T-helper 17 cell (primary cell): ENCODE measurements around the gene ANKRD22. TPM values are rescaled to one million over a fixed set of nuclear protein-coding genes. Genes with fewer than 3 reads are reported as not detected.

Experiments used
- ATAC-seq: fragments of 150-1000 bp; cut with Tn5 transposase; 2 replicates; pipeline ENCODE4 v1.10.0; 2021; ENCODE audit warnings: mild to moderate bottlenecking, moderate library complexity
- DNase-seq, 3 donors: peaks; one replicate each; pipeline versions ENCODE4 v3.0.0 to v3.0.0-alpha.2; 2020 to 2021
- H3K9me3 ChIP-seq: one replicate; pipeline ENCODE4 v1.7.0; 2013; ENCODE audit warnings: low read length, mild to moderate bottlenecking; ENCODE audit not compliant: control insufficient read depth, poor library complexity, severe bottlenecking
- H3K27ac Mint-ChIP-seq: one replicate; pipeline ENCODE4 v1.8.0; 2022; ENCODE audit warnings: mild to moderate bottlenecking, moderate library complexity, mixed read lengths
- H3K27me3 Mint-ChIP-seq: one replicate; pipeline ENCODE4 v1.8.0; 2022; ENCODE audit warnings: mixed read lengths
- H3K36me3 Mint-ChIP-seq: one replicate; pipeline ENCODE4 v1.8.0; 2022; ENCODE audit warnings: low read depth, mixed read lengths
- H3K4me1 Mint-ChIP-seq: one replicate; pipeline ENCODE4 v1.8.0; 2022; ENCODE audit warnings: mild to moderate bottlenecking, mixed read lengths
- H3K4me3 Mint-ChIP-seq: one replicate; pipeline ENCODE4 v1.8.0; 2022; ENCODE audit warnings: mild to moderate bottlenecking, moderate library complexity, mixed read lengths
- total RNA-seq, 4 donors: library from RNA in 2 of 4; stranded (reverse) in 2 of 4; gene quantifications; one replicate each; pipeline ENCODE4 v1.2.3 and lab custom pipeline; 2022 to 2026

Gene ANKRD22
- total RNA-seq, 2 donors from 2014 or later = not detected

DNA sequence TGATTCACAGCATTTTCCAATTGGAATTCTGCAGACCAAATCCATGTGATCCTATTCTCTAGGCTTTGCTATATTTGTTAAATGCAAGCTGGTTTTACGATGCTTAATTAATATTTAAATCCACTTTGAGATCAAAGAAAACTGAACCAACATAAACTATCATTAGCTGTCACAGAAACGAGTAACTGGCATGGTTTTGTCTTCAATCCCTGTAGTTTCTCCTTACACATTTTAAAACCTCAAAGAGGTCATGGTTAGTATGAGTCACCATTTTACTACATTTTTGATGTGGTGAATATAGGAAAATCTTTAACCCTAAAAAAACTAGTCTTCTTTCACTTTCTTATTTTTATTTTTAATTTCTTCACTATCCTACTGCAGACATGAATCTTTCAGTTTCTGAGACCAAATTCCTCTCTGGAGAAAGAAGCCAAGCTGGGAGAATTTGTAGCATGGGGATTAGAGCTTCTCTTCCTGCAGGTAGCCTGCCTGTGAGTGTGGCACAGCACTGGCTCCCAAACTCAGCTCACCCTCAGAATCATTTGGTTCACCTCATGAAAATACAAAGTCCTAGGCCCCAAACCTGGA lies 57.8 kb downstream of the ANKRD22 start:
- no peaks in the 10 kb centered on the region for H3K36me3 Mint-ChIP-seq
- DNase-seq (no peak), ATAC-seq (peak; percentile 68)
- H3K4me3 Mint-ChIP-seq = peak overlapping the region; percentile 56
- peaks cover 5% of the 10 kb centered on the region for H3K4me1 Mint-ChIP-seq
- H3K9me3 ChIP-seq = no peaks in the 10 kb centered on the region
- peaks cover 6% of the 10 kb centered on the region for H3K27me3 Mint-ChIP-seq
- peak overlapping the region; percentile 39 for H3K27ac Mint-ChIP-seq

DNA sequence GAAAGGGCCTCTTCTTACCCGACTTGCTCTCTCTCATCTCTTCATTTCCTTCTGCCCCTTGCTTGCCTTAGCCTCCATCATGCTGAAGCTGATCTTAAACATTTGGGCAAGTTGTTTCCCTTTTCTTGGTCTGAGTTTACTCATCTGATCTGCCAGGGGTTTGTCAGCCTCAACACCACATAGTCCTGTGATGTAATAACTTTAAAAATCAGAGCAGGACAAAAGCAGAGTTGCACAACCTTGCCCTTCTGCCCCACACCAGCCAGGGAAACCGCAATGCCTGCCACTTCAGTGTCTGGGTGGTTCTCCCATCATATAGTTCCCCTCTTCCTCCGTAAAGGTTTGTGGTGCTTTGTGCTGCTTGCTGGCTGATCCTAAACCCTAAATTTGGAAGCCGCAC lies 59.0 kb downstream of the ANKRD22 start:
- no peaks in the 10 kb centered on the region for H3K36me3 Mint-ChIP-seq
- DNase-seq (no peak), ATAC-seq (peak; percentile 23)
- peak overlapping the region; percentile 39 for H3K27ac Mint-ChIP-seq
- peaks cover 5% of the 10 kb centered on the region for H3K4me1 Mint-ChIP-seq
- H3K4me3 Mint-ChIP-seq = no peak overlapping the region
- no peaks in the 10 kb centered on the region for H3K9me3 ChIP-seq
- no peaks in the 10 kb centered on the region for H3K27me3 Mint-ChIP-seq

DNA sequence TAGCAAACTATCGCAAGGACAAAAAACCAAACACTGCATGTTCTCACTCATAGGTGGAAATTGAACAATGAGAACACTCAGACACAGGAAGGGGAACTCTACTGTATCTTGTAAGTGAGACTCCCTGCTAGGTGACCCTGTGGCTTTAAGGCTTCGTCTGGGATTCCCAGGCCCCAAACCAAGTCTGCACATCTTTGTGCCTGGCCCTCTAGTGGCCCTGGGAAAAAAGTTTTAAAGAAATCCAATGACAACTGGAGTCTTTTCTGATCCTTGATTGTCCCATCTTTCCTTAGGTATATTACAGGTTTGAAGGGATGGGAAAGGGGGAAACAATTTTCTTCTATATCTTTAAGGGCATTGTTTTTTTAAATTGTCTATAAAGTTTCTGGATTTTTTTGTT lies 59.7 kb downstream of the ANKRD22 start:
- DNase-seq (no peak), ATAC-seq (no peak)
- no peak overlapping the region for H3K4me3 Mint-ChIP-seq
- H3K36me3 Mint-ChIP-seq = no peaks in the 10 kb centered on the region
- peaks cover 5% of the 10 kb centered on the region for H3K4me1 Mint-ChIP-seq
- H3K27ac Mint-ChIP-seq = no peak overlapping the region
- no peaks in the 10 kb centered on the region for H3K9me3 ChIP-seq
- H3K27me3 Mint-ChIP-seq = no peaks in the 10 kb centered on the region

DNA sequence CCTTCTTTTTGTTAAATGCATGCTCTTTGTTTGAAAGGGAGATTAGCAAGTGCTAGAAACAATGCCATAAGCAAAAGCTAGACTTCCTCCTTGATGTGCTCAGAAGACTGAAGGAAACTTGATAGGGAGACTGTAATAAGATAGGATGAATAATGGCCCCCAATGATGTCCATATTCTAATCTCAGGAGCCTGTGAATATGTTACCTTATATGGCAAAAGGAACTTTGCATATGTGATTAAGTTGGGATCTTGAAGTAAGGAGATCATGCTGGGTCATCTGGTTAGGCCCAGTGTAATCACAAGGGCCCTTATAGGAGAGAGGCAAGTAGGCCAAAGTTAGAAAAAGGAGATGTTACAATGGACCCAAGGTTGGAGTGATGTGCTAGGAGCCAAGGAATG lies 62.7 kb downstream of the ANKRD22 start:
- Mint-ChIP-seq H3K4me1 (peaks cover 3% of the 10 kb centered on the region), H3K36me3 (no peaks in the 10 kb centered on the region), H3K27me3 (no peaks in the 10 kb centered on the region), H3K27ac (no peak overlapping the region), H3K4me3 (no peak overlapping the region)
- DNase-seq (no peak), ATAC-seq (no peak)
- no peaks in the 10 kb centered on the region for H3K9me3 ChIP-seq

DNA sequence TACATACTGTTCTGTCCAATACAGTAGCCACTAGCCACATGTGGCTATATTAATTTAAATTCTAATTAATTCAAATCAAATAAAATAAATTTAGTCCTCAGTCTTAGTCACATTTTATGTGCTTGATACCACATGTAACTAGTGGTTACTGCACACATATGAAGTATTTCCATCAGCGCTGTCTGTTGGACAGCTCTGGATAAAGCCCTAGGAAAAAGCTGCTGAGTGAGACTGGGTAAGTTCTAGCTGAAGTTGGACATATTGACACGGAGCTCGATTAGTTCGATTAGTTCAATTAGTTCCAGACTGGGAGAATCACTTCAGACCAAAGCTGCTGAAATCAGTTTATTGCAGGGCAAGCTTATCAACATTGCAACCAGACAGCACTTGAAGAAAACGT lies 64.2 kb downstream of the ANKRD22 start:
- ATAC-seq = no peak
- H3K36me3 Mint-ChIP-seq = no peaks in the 10 kb centered on the region
- no peaks in the 10 kb centered on the region for H3K9me3 ChIP-seq
- no peak overlapping the region for H3K4me3 Mint-ChIP-seq
- H3K27me3 Mint-ChIP-seq = peaks cover 5% of the 10 kb centered on the region
- H3K27ac Mint-ChIP-seq = no peak overlapping the region
- H3K4me1 Mint-ChIP-seq = no peaks in the 10 kb centered on the region
- no peak for DNase-seq

DNA sequence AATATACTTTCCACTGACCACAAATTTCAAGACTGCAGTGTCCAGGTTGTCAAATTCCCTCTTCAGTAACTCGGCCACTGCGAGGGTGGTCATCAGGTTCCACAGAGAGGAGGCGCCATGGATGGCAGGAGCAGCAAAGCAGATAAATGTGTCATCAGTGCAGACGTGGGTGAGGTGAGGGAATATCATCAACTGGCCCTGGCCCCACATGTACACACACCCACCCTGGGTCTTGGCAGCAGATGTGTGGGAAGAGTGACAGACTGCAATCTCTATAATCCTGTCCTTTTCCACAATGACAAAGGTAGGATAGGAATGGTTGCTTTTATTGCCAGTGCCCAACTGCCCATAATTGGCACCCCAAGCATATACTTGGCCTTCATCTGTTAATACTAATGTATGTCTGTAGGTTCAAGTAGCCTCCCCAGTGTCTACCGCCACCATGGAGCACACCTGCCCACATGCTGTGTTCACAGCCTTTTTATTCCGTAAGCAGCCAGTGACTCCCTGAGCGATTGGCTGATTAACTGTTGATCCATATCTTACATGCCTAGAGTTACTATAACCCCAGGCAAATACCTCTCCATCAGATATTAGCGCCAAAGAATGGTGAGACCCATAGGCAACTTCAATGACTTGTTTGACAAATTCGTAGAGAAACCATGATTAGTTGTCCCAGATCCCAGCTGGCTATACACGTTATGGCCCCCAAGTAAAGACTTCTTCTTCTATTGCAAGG lies 65.4 kb downstream of the ANKRD22 start:
- Mint-ChIP-seq H3K27me3 (peaks cover 5% of the 10 kb centered on the region), H3K4me3 (no peak overlapping the region), H3K4me1 (no peaks in the 10 kb centered on the region), H3K27ac (no peak overlapping the region), H3K36me3 (no peaks in the 10 kb centered on the region)
- no peak for ATAC-seq
- no peak for DNase-seq
- no peaks in the 10 kb centered on the region for H3K9me3 ChIP-seq

DNA sequence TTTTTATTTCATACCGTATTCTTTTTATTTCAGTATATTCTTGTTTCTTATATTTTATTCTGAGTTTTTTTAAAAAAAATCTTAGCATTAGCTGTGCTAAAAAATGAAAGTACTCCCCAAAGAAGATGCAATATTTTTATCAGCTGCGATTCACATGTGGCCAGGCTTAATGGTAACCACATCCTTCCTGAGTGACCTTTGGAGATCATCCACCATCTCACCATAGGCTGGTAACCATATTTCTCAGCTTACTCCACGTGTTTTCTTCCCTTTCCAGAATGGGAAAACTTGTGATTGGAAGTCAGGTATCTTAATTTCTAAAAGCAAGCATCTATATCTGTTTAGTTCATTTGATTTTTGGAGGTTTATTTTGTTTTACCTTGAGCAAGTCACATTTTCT lies 67.9 kb downstream of the ANKRD22 start:
- no peaks in the 10 kb centered on the region for H3K4me1 Mint-ChIP-seq
- H3K27ac Mint-ChIP-seq = no peak overlapping the region
- ATAC-seq (no peak), DNase-seq (no peak)
- H3K27me3 Mint-ChIP-seq = peaks cover 5% of the 10 kb centered on the region
- H3K4me3 Mint-ChIP-seq = no peak overlapping the region
- H3K36me3 Mint-ChIP-seq = no peaks in the 10 kb centered on the region
- no peaks in the 10 kb centered on the region for H3K9me3 ChIP-seq

DNA sequence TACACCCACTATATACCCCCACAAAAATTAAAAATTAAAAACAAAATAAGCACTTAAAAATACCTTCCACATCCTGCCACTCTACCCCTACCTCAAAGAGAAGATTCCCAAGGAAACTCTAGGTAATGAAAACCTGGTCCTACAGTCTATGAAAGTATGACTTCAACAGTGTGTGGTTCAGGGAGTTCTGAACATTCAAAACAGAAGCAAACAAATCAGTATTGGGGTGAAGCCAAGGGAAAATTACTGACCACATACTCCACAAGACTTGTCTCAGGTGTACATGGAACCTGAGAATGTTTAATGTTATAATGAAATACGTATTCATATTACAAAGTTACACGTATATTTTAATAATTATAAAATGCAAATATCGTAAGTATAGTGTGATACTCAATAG lies 69.4 kb downstream of the ANKRD22 start:
- H3K4me1 Mint-ChIP-seq = no peaks in the 10 kb centered on the region
- DNase-seq (no peak), ATAC-seq (no peak)
- H3K36me3 Mint-ChIP-seq = no peaks in the 10 kb centered on the region
- no peaks in the 10 kb centered on the region for H3K9me3 ChIP-seq
- no peak overlapping the region for H3K27ac Mint-ChIP-seq
- no peak overlapping the region for H3K4me3 Mint-ChIP-seq
- H3K27me3 Mint-ChIP-seq = peaks cover 5% of the 10 kb centered on the region

DNA sequence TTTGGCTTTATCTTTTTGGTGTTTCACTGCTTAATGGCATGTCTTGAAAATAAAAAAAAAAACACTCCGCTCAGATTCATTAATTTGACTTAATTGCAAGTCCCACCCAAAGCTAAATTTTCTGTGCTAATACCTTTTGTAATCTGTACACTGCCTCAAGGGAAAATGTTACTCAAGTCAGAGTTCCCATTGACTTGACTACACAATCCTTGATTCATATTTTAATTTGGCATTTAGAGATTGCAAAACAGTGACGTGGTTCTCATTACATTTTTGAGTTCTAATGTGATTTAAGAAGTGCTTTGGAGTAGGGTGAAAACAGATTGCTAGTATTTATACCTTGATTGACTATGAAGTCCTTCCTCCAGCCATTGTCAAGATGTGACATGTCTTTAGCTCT lies 70.4 kb downstream of the ANKRD22 start:
- no peak for ATAC-seq
- peaks cover 5% of the 10 kb centered on the region for H3K27me3 Mint-ChIP-seq
- no peaks in the 10 kb centered on the region for H3K4me1 Mint-ChIP-seq
- H3K4me3 Mint-ChIP-seq = no peak overlapping the region
- H3K9me3 ChIP-seq = no peaks in the 10 kb centered on the region
- no peak for DNase-seq
- H3K27ac Mint-ChIP-seq = no peak overlapping the region
- no peaks in the 10 kb centered on the region for H3K36me3 Mint-ChIP-seq

Other genes starting within 250 kb of the ANKRD22 start
- not detected for gene LIPF, start 187.4 kb downstream of the ANKRD22 start, total RNA-seq
- gene LIPK, start 145.6 kb downstream of the ANKRD22 start, total RNA-seq = not detected
- under 1 TPM in 1 of 2 donors, not detected in 1; 0.80 TPM for gene LIPN, start 91.8 kb downstream of the ANKRD22 start, total RNA-seq
- gene LIPM, start 49.1 kb downstream of the ANKRD22 start, total RNA-seq = not detected
- 10 to 100 TPM; 20.7 to 32.3 TPM for gene STAMBPL1, start 28.4 kb upstream of the ANKRD22 start, total RNA-seq
- gene ACTA2, start 100.9 kb upstream of the ANKRD22 start, total RNA-seq = 1 to 10 TPM; 3.8 to 4.6 TPM
- gene FAS, start 139.0 kb upstream of the ANKRD22 start, total RNA-seq = 10 to 100 TPM; 80.0 to 82.8 TPM